NT2/D1 (cell line): ENCODE measurements around the gene STX8.

Source experiments
- SUZ12 ChIP-seq: IDR thresholded peaks from 2 replicates; pipeline ENCODE4 v1.6.1; 2011; ENCODE audit not compliant: insufficient read length, insufficient read depth; ENCODE audit errors: extremely low read depth
- YY1 ChIP-seq: IDR thresholded peaks from 2 replicates; pipeline ENCODE4 v1.6.1; 2011; ENCODE audit not compliant: insufficient read length, insufficient read depth
- ZNF274 ChIP-seq: IDR thresholded peaks from 2 replicates; pipeline ENCODE4 v1.6.1; 2011; ENCODE audit warnings: mild to moderate bottlenecking, low read depth, low read length

GRCh38 chr17:9254841-9255240, 320.8 kb downstream of the STX8 start:
- TF ChIP-seq YY1: no peak
- no peak for TF ChIP-seq ZNF274
- no peak for TF ChIP-seq SUZ12
